ENCODE data around the gene ARHGAP8.

Gene ARHGAP8

GRCh38 chr22:44714703-44715350, 37.5 kb upstream of the ARHGAP8 start:
- H3K27ac ChIP-seq: no peak overlapping the region
- POLR2A ChIA-PET (ENCODE audit: low non-redundant PET): no interaction called here
- TF ChIP-seq CTCF (conservative IDR thresholded peaks at IDR 0.05; ENCODE audit: low read depth): no peak
- DNase-seq (ENCODE audit: low spot score): no peak
- CTCF ChIA-PET: no interaction called here

- ChIA-PET POLR2A (ENCODE audit: low non-redundant PET) (no interaction called here), CTCF (no interaction called here)
- DNase-seq (ENCODE audit: low spot score): no peak
These were observed 34.0 kb upstream of the ARHGAP8 start for GRCh38 chr22:44718418-44718817.

GRCh38 chr22:44719586-44720368, 32.6 kb upstream of the ARHGAP8 start:
- DNase-seq (ENCODE audit: low spot score): no peak
- no peak for TF ChIP-seq CTCF (conservative IDR thresholded peaks at IDR 0.05; ENCODE audit: low read depth)
- ChIA-PET CTCF (interaction anchor here (0.5 kb wide), 1 partner anchor 29 kb away, joined by 3 read pairs; no protein-coding TSS in a partner anchor), POLR2A (ENCODE audit: low non-redundant PET) (no interaction called here)
- H3K27ac ChIP-seq: no peak overlapping the region

More at GRCh38 chr22:44718418-44718817, 34.0 kb upstream of the ARHGAP8 start:
- TF ChIP-seq CTCF (conservative IDR thresholded peaks at IDR 0.05; ENCODE audit: low read depth): no peak
- no peak overlapping the region for H3K27ac ChIP-seq

GRCh38 chr22:44721213-44721612, 31.2 kb upstream of the ARHGAP8 start:
- no peak for DNase-seq (ENCODE audit: low spot score)
- CTCF ChIA-PET: interaction anchor here (0.6 kb wide), 1 partner anchor 1647 kb away, joined by 3 read pairs; no protein-coding TSS in a partner anchor
- TF ChIP-seq CTCF (conservative IDR thresholded peaks at IDR 0.05; ENCODE audit: low read depth): no peak
- no peak overlapping the region for H3K27ac ChIP-seq
- POLR2A ChIA-PET (ENCODE audit: low non-redundant PET): no interaction called here

- CTCF ChIA-PET: interaction anchor here (0.5 kb wide), 1 partner anchor 631 kb away, joined by 4 read pairs; no protein-coding TSS in a partner anchor
- DNase-seq (ENCODE audit: low spot score): no peak
- no peak for TF ChIP-seq CTCF (conservative IDR thresholded peaks at IDR 0.05; ENCODE audit: low read depth)
- POLR2A ChIA-PET (ENCODE audit: low non-redundant PET): no interaction called here
- H3K27ac ChIP-seq: no peak overlapping the region
These were observed 29.8 kb upstream of the ARHGAP8 start for GRCh38 chr22:44722611-44723010.

GRCh38 chr22:44723801-44724200, 28.6 kb upstream of the ARHGAP8 start:
- CTCF ChIA-PET: no interaction called here
- no peak for TF ChIP-seq CTCF (conservative IDR thresholded peaks at IDR 0.05; ENCODE audit: low read depth)
- peak; percentile 55 for DNase-seq (ENCODE audit: low spot score)
- POLR2A ChIA-PET (ENCODE audit: low non-redundant PET): no interaction called here
- no peak overlapping the region for H3K27ac ChIP-seq
